GM18861 (cell line): ENCODE results near the gene AKR7A2.

Experiments
- ATAC-seq: cut with Tn5 transposase; IDR thresholded peaks from one replicate; pipeline ENCODE4 v1.9.1; 2021; ENCODE audit not compliant: unreplicated experiment

Gene AKR7A2

DNA sequence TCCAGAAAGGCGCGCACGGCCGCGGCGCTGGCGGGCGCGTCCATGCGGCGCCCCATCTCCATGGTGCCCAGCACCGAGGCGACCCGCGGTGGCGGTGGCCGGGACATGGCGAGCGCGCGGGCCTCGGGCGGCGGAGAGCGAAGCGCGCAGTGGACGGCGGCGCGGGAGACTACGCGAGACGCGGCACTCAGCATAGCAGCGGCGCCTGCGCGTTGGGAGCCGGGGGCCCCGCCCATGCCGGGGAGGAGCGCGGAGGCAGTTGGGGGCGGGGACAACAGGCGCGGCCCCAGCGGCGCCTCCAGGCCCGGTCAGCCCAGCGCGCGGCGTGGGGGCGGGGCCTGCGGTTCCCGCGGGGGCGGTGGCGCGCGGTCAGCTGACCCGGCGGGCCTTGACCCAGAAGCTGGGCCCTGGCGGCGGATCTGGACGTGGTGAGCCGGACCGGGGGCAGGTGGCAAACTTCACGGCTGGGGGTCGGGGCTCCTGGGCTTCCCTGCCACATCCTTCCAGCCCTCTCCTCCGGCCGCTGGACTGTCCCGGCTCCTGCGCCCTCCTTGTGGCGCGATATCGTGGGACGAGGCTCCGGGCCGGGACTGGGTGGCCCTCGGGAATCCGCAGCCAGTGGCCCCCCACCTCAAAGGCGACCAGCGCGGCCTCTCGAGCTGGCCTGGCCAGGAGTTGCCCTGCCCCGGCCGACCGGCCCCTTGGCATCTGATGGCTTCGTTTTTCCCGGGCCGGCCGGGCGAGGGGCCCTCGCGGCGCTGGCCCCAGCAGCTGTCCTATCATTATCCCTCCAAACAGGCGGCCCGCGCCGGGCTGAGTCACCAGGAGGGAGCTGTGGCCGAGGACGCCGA lies at the start of gene AKR7A2, which contains the start of gene SLC66A1:
Gene AKR7A2 (minus strand): TSS at position 214 of the 851 bp plus-strand sequence. CDS start 20 bp downstream, at position 194.
Gene SLC66A1 (plus strand): TSS at position 396 of the 851 bp plus-strand sequence. CDS start 5,352 bp downstream, outside the sequence.
- peak; percentile 70 for ATAC-seq

GRCh38 chr1:19360843-19361610 lies 49.1 kb upstream of the AKR7A2 start:
- ATAC-seq: no peak

DNA sequence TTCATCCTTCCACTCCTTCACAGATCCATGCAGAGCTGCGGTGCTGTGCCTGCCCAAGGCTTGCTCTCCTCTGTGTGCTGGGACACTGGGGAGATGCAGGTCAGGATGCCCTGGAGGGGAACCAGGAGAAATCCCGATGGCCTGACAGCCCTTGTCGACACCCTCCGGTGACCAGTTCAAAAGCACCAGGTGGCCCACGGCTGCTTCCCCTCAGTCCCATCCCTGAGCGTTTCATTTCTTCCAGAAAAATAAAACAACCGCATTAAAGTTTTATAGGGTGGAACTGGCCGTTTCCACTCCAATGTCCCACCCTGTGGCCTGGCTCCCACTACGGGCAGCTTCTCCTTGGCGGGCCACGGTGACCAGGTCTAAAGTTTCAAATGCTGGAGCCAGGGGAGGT lies 48.5 kb upstream of the AKR7A2 start:
- no peak for ATAC-seq

GRCh38 chr1:19360016-19360415 lies 48.1 kb upstream of the AKR7A2 start:
- no peak for ATAC-seq

- no peak for ATAC-seq
Measured at GRCh38 chr1:19359357-19359756, 47.4 kb upstream of the AKR7A2 start.

- no peak for ATAC-seq
Measured at GRCh38 chr1:19358710-19359109, 46.8 kb upstream of the AKR7A2 start.

DNA sequence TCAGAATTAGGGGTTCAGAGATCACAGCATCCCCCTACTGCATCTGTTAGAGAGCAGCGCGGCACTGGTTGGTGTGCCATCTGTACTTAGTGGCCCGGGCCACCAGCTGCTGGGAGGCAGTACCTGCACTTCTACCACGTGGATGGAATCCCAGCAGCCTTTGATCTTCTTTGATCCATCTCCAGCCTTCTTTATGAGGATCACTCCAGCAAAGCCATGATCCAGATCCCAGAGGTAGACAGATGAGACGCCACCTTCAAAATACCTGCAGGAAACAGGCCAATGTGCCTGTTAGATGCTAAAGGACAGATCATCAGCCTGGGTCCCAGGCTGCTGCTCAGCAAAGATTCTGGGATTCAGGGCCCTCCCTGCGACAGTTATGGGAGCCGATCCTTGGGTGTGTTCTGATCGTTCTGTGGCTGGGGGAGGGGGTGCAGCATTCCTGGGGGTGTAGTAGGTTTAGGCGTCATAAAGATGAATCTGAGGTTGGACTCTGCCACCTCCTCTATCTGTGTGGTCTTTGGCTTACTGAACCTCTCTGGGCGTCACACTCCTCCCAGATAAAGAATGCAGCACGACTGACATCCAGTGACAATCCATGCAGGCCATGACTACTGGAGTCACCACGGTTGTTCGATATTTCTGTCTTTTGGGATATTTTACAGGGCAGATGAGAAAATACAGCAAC lies 45.5 kb upstream of the AKR7A2 start:
- ATAC-seq: no peak

DNA sequence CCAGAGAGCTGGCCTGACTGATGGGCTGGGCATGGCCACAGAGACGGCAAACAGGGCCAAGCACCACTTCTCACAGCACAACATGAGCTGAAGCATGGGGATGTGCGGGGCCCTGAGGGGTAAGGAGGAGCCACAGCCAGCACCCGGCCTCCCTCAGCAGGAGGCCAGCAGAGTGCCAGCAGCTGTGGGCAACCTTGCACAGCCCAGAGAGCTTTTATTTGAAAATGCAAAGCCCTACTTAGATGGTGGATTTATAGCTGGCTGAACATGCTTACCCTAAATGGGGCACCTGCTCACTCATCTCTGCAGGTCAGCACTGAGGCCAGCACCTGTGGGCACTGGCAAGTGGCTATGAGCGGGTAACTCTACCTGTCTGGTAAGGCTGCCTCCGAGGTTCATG lies 44.3 kb upstream of the AKR7A2 start:
- no peak for ATAC-seq

GRCh38 chr1:19354531-19354981 lies 42.6 kb upstream of the AKR7A2 start:
- no peak for ATAC-seq

- no peak for ATAC-seq
Measured at GRCh38 chr1:19353596-19353995, 41.7 kb upstream of the AKR7A2 start.

DNA sequence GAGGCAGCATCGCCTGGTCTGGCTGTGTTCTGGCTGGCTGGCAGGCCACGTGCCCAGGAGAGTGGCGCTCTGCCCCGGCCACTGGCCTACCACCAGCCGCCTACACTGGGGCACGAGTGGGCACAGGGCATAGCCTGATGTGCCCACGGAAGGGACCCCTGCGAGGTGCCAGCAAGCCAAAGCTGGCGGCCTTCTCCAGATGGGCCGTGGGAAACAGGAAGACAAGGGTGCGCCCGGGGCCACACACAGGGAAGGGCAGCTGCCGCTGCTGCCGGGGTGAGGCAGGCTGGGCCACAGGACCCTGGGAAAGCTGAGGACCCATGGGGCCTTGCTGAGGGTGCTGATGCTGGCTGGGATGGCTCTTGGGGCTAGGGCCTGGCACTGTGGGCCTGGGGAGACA lies 40.9 kb upstream of the AKR7A2 start:
- ATAC-seq: no peak

GRCh38 chr1:19351873-19352272 lies 39.9 kb upstream of the AKR7A2 start:
- no peak for ATAC-seq

DNA sequence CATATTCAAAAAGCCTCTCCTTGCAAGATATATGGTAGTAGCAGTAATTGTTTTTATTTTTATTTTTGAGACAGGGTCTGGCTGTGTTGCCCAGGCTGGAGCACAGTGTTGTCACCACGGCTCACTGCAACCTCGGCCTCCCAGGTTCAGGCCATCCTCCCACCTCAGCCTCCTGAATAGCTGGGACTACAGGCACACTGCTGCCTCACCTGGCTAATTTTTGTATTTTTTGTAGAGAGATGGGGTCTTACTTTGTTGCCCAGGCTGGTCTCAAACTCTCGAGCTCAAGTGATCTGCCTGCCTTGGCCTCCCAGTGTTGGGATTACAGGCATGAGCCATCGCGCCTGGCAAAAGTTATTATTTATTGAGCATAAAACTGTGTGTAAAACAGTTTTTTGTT lies 38.6 kb upstream of the AKR7A2 start:
- ATAC-seq: no peak

- ATAC-seq: no peak
Measured at GRCh38 chr1:19349999-19350398, 38.1 kb upstream of the AKR7A2 start.

- ATAC-seq: no peak
Measured at GRCh38 chr1:19348441-19349198, 36.7 kb upstream of the AKR7A2 start.

GRCh38 chr1:19347533-19348172 lies 35.7 kb upstream of the AKR7A2 start:
- ATAC-seq: no peak

DNA sequence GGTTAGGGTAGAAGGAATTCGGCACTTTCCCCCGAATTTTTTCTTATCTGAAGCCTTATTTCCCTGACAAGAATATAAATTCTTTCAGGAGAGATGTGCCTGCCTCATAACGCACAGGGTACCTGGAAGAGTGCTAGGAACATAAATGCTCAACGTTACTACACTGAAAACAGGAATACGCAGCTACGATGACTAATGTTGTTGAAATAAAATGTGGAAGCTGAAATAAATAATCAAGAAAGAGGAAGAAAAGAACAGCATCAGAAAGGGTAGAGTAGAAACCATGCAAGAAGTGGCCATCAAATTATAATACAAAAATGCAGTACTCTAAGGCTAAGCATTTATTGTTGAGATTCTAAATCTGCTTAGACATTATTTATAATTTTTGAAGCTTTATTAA lies 34.1 kb upstream of the AKR7A2 start:
- no peak for ATAC-seq

GRCh38 chr1:19345391-19345790 lies 33.4 kb upstream of the AKR7A2 start:
- ATAC-seq: no peak

DNA sequence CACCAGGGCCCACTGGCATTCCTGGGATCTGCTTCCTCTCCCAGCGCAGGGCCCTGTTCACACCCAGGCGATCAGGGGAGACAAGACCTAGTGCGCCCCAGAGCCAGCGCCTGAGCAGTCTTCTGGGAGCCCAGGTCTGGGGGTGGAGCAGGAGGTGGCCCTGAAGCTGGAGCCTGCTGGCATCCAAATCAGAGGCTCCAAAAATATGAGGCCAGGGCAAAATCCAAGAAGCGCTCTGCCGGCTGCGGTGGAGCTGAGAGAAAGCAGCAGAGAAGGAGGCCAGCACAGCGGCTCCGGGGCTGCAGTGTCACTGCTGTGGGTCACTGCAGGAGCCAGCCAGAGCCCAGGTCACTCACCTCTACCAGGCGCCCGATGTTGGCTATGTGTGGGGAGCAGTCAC lies 32.9 kb upstream of the AKR7A2 start:
- no peak for ATAC-seq

GRCh38 chr1:19344372-19344810 lies 32.4 kb upstream of the AKR7A2 start:
- no peak for ATAC-seq
